Endothelial cell (in vitro differentiated cells): Measurements from ENCODE around the gene RNF144B. TPM values are rescaled to one million over a fixed set of nuclear protein-coding genes. Genes with fewer than 3 reads are reported as not detected.

Experiments used
- DNase-seq: peaks from one replicate; pipeline ENCODE4 v3.0.0; 2021; ENCODE audit warnings: low spot score
- H3K27ac Mint-ChIP-seq: one replicate; pipeline ENCODE4 v1.8.0; 2021; ENCODE audit warnings: mixed read lengths, inconsistent platforms; ENCODE audit not compliant: unreplicated experiment
- H3K27me3 Mint-ChIP-seq: one replicate; pipeline ENCODE4 v1.8.0; 2021; ENCODE audit warnings: mild to moderate bottlenecking, moderate library complexity, mixed read lengths, inconsistent platforms; ENCODE audit not compliant: unreplicated experiment
- H3K36me3 Mint-ChIP-seq: one replicate; pipeline ENCODE4 v1.8.0; 2021; ENCODE audit warnings: mild to moderate bottlenecking, low read depth, mixed read lengths, inconsistent platforms; ENCODE audit not compliant: unreplicated experiment
- H3K4me1 Mint-ChIP-seq: one replicate; pipeline ENCODE4 v1.8.0; 2021; ENCODE audit warnings: mild to moderate bottlenecking, mixed read lengths, inconsistent platforms; ENCODE audit not compliant: unreplicated experiment
- H3K4me3 Mint-ChIP-seq: one replicate; pipeline ENCODE4 v1.8.0; 2021; ENCODE audit warnings: mild to moderate bottlenecking, mixed read lengths, inconsistent platforms; ENCODE audit not compliant: unreplicated experiment
- H3K9me3 Mint-ChIP-seq: one replicate; pipeline ENCODE4 v1.8.0; 2021; ENCODE audit warnings: mixed read lengths, inconsistent platforms; ENCODE audit not compliant: unreplicated experiment
- total RNA-seq: library from RNA; stranded (reverse); fragmentation: NEBNext Ultra II Directional; extraction: Animal tissue kit (Norgen Biotek cat#: 25700); gene quantifications from one replicate; pipeline ENCODE4 v1.2.1, GENCODE V29; 2021; ENCODE audit not compliant: unreplicated experiment
- TF ChIP-seq, protein P1 (sequence below): fragments of 200-600 bp; sonication (generic); IDR thresholded peaks from one replicate; pipeline ENCODE4 v1.5.0; 2021; ENCODE audit warnings: antibody characterized with exemption; ENCODE audit not compliant: unreplicated experiment

RNF144B gene
- total RNA-seq, 1 donor from 2014 or later: 23.2 TPM

DNA sequence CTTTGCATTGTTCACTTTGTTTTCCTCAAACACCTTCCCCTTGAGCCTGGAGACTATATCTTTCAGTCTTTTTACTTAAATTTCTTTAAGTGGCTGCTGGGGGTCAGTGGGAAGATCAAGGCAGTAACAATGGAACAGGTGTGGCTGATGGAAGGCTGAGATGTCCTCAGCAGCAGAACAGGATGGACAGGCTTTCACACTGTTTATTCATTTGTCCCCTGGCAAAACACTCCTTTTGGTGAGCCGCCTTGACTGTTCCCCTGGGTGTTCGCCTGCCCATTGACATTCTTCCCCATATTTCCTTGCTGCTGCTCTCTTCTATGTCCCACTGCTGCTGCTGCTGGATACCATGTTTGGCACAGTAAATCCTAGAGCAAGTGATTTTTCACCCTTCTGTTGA lies 38.1 kb downstream of the RNF144B start:
- Mint-ChIP-seq H3K9me3 (no peaks in the 10 kb centered on the region), H3K4me1 (peaks cover 14% of the 10 kb centered on the region), H3K27ac (no peak overlapping the region), H3K36me3 (no peaks in the 10 kb centered on the region), H3K27me3 (no peaks in the 10 kb centered on the region), H3K4me3 (no peak overlapping the region)
- no peak for DNase-seq
- TF ChIP-seq, protein P1, sequence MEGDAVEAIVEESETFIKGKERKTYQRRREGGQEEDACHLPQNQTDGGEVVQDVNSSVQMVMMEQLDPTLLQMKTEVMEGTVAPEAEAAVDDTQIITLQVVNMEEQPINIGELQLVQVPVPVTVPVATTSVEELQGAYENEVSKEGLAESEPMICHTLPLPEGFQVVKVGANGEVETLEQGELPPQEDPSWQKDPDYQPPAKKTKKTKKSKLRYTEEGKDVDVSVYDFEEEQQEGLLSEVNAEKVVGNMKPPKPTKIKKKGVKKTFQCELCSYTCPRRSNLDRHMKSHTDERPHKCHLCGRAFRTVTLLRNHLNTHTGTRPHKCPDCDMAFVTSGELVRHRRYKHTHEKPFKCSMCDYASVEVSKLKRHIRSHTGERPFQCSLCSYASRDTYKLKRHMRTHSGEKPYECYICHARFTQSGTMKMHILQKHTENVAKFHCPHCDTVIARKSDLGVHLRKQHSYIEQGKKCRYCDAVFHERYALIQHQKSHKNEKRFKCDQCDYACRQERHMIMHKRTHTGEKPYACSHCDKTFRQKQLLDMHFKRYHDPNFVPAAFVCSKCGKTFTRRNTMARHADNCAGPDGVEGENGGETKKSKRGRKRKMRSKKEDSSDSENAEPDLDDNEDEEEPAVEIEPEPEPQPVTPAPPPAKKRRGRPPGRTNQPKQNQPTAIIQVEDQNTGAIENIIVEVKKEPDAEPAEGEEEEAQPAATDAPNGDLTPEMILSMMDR: no peak

DNA sequence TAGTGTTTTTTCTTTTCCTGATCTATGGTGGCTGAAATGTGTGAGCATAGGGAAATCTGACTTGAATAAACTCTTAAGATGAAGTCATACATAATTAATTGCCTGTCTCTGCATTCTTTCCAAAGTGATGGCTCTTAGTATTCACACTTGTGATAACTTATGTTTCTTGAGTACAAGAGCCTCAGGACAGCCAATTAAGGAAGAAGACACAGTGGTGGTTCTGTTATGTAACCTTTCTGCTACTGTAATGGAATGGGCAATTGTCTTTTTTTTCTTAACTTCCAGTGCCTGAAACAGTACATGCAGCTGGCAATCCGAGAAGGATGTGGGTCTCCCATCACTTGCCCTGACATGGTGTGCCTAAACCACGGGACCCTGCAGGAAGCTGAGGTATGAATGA lies 40.1 kb downstream of the RNF144B start:
- Mint-ChIP-seq H3K4me3 (no peak overlapping the region), H3K4me1 (peaks cover 18% of the 10 kb centered on the region), H3K36me3 (peaks cover 9% of the 10 kb centered on the region), H3K27me3 (no peaks in the 10 kb centered on the region), H3K9me3 (no peaks in the 10 kb centered on the region), H3K27ac (no peak overlapping the region)
- DNase-seq: no peak
- TF ChIP-seq, protein P1: no peak

DNA sequence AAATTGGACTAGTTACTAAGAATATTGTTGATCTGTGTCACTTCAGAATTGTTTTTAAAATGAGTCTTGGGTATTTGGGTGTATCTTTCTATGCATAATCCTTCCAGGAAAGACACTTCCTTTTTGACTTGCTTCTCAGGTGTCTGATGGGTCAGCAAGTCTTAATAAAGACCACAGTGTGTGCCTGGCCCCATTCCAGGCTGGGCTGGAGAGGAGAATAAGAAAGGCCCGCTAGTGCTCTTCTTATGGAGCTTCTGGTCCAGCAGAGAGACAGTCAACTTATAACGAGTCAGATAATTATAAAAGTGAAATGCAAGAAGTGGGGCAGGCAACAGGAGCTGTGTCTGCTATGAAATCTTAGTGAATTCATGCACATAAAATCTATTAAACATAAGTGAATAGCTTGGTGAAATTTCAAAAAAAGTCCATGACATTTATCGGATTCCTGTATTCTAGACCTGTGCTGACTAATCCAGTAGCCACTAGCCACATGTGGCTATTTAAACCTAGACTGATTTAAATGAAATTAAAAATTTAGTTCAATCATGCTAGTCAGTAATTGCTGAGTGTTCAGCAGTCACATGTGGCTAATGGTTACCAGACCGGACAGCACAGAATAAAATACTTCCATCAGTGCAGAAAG lies 42.6 kb downstream of the RNF144B start:
- no peak overlapping the region for H3K4me3 Mint-ChIP-seq
- TF ChIP-seq, protein P1: no peak
- H3K27ac Mint-ChIP-seq: no peak overlapping the region
- DNase-seq: no peak
- peaks cover 23% of the 10 kb centered on the region for H3K4me1 Mint-ChIP-seq
- H3K27me3 Mint-ChIP-seq: no peaks in the 10 kb centered on the region
- H3K9me3 Mint-ChIP-seq: no peaks in the 10 kb centered on the region
- peaks cover 10% of the 10 kb centered on the region for H3K36me3 Mint-ChIP-seq

DNA sequence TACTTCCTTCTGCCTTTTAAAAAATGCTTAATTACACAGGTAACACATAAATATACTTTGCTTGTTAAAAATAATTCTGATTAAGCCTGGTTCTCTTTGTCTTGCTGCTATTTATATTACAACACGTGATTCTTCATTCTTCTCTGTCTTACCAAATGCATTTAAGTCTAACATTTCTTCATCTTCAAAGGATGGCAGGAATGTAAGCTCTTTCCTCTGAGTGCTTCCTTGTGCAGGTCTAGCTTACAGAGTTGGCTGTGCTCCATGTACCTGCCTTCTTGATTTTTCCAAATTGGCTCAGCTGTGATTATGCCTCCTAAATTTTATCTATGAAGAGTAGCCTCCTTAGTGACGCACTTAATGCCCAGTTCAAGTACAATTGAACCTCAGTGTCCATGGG lies 44.4 kb downstream of the RNF144B start:
- H3K36me3 Mint-ChIP-seq: peaks cover 10% of the 10 kb centered on the region
- no peak for DNase-seq
- TF ChIP-seq, protein P1: no peak
- H3K27me3 Mint-ChIP-seq: no peaks in the 10 kb centered on the region
- peaks cover 15% of the 10 kb centered on the region for H3K4me1 Mint-ChIP-seq
- H3K9me3 Mint-ChIP-seq: no peaks in the 10 kb centered on the region
- H3K27ac Mint-ChIP-seq: no peak overlapping the region
- no peak overlapping the region for H3K4me3 Mint-ChIP-seq

DNA sequence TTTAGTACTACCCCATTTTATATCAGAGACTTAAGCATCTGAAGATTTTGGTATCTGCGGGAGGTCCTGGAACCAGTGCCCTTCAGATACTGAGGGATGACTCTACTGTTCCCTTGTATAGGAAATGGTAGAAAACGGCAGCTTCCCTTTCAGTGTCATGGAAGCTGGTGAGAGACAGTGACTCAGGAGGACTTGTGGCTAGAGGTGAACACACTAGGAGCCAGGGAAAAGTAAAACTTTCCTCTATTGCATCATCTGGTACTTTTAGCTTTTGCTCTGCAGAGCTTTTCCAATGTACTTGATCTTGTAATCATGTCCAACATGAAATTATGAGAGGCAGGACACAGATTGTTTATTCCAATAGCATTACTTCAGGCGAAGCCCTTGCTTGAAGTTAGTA lies 45.0 kb downstream of the RNF144B start:
- peaks cover 10% of the 10 kb centered on the region for H3K36me3 Mint-ChIP-seq
- H3K4me1 Mint-ChIP-seq: peaks cover 15% of the 10 kb centered on the region
- no peak overlapping the region for H3K27ac Mint-ChIP-seq
- TF ChIP-seq, protein P1: no peak
- H3K9me3 Mint-ChIP-seq: no peaks in the 10 kb centered on the region
- no peak for DNase-seq
- no peak overlapping the region for H3K4me3 Mint-ChIP-seq
- H3K27me3 Mint-ChIP-seq: no peaks in the 10 kb centered on the region
